Kidney tubule cell (primary cell): ENCODE data around the gene TENT5C.

Experiments
- DNase-seq: peaks from one replicate; pipeline ENCODE4 v3.0.0-alpha.2; 2018; ENCODE audit warnings: low spot score

Gene TENT5C

DNA sequence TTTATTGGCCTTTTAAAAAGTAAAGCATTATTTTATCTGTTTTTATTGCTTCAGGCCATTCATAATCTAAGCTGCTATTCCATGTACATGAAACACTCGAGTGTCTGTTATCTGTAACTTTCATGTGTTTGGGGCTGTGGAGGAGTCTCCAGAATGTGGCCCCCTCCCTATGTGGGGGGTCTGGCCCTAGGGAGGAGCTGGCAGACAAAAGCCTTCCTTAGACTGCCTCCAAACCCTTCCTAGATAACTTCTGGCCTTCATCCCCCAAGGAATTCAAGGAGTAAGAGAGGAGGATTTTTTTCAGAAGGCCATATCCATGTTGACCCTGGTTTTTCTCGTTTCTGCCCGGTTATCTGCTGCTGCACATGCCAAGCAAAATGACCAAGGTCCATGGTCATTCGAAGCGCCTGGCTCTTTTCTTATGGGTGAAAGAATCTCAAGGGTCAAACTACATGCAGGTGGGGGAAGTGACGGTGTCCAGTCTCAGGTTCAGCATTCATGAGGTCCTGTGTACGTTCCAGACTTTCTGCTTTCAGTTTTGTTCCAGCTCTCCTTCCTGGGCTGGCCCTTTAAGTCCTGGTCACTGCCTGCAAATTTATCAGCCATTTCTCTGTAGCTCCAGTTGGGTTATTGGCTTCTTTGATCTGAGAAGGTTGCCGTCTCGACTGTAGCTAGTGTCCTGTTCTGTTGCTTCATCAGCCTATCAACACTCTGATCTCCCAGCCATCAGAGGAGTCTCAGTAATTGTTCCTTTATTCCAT is 8.3 kb downstream of the TENT5C start:
- DNase-seq = no peak

DNA sequence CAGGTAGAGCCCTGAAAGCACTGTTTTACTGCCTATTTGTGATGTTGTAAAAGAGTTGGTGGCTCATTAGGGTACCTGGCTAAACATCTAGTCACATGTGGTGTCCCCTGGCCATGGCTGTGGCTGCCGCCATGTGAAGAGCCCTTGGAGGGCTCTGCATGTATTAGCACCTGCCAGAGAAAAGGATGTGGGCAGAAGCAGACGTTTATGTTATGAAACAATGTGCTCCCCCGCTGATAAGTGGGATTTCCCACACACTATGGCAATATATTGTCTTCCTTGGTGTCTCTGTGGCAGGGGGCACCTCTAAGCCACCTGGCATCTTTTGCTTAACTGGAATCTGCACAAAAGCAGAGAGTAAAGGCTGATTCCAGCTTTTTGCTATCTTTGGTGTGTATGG is 9.6 kb downstream of the TENT5C start:
- DNase-seq = no peak

DNA sequence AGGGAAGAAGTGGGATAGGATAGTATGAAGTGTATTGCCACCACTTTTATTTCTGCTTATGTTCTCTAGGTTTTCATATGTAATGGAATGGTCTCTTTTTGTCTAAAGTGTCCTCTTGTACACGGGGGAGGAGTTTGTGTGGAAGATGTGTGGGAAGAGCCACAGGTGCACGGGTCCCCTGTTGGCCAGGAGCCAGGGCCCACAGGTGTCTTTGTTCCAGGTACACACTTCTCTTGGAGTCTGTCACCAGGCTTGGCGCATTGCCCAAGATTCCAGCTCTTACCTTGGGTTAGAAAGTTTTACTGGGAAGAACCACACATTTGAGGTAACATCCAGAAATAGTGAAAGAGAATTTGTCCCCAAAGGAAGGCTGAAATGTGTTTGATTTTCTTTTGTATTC is 10.5 kb downstream of the TENT5C start:
- no peak for DNase-seq

DNA sequence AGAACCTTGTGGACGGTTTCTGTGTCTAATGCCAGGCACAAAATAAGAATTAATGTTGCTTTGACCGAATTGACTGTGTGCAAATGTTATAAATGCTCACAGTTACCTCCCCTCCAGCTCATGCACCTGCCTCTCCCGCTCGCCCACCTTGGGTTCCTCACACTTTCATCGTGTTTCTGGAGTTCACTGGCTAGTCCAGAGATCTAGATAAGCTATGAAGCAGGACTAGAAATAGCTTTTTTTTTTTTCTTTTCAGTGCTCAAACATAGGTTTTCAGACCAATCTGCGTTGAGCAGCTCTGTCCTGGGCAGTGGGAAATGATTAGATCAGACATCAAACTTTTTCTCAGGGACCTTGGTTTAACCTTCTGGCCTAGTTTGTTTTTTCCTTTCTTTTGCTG is 11.1 kb downstream of the TENT5C start:
- no peak for DNase-seq

DNA sequence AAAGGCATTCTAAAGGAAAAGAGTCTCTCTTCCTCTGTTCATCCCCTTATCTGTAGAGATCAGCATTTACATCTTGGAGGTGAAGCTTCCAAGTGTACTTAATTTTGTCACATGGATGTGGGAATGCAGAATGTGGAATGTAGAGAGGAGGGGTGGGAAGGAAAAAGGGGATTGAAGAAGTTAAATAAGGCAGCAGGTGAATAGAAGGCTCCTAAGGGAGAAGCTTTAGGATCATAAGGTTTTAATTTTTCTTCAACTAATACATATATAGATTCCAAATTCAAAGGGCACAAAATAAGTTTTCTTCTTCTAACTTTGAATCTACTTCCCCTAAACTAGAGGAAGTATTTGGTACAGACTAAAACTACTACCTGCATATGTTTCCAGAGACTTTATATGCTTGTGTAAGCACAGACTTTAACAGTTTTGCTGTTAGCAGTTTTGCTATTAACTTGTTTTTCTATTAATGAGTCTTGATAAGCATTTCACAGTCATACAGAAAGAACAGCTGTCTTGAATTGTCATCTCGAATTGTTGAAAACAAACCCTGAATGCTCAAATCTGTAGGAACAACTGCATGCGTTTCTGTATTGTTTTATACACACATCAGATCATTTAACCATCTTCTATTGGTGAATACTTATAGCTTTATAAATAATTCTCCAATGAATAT is 12.7 kb downstream of the TENT5C start:
- no peak for DNase-seq

DNA sequence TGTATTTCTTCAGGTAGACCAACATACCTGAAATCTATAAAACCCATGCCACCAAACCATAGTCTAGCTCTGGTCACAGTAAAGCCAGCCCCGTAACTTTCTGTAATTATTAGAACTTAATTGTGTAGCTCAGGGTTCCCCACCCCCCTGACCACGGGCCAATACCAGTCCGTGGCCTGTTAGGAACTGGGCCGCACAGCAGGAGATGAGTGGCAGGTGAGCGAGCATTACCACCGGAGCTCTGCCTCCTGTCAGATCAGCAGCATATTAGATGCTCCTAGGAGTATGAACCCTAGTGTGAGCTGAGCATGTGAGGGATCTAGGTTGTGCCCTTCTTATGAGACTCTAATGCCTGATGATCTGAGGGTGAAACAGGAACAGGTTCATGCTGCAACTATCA is 14.6 kb downstream of the TENT5C start:
- no peak for DNase-seq

DNA sequence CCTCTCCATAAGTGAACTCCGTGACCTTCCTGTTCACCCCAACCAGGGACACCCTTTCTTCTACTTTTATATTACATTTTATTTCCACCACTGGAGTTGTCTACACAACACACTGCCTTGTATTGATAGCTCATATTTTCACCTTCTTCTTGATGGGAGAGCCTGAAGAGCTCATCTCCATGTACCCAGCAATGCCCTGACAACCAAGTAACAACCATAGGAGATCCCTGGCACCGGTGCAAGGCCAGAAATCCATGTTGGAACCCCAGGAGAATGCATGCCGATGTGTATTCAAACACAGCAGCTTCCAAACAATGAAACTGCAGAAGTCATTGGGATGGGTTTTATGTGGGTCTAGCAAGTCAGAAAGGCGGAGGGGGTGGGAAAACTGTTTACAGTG is 15.5 kb downstream of the TENT5C start:
- DNase-seq = no peak

DNA sequence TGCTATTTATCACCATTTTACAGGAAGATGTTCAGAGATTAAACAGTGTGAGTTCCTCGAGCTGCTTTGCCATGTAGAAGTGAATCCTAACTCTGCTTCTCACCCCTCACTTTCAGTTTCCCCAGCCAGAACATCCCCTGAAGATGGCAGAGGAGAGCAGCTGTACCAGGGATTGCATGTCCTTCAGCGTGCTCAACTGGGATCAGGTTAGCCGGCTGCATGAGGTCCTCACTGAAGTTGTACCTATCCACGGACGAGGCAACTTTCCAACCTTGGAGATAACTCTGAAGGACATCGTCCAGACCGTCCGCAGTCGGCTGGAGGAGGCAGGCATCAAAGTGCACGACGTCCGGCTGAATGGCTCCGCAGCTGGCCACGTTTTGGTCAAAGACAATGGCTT is 16.9 kb downstream of the TENT5C start:
- DNase-seq = no peak

DNA sequence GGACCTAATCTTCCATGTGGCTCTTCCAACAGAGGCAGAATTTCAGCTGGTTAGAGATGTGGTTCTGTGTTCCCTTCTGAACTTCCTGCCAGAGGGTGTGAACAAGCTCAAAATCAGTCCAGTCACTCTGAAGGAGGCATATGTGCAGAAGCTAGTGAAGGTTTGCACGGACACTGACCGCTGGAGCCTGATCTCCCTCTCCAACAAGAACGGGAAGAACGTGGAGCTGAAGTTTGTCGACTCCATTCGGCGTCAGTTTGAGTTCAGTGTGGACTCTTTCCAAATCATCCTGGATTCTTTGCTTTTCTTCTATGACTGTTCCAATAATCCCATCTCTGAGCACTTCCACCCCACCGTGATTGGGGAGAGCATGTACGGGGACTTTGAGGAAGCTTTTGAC is 17.3 kb downstream of the TENT5C start:
- no peak for DNase-seq

DNA sequence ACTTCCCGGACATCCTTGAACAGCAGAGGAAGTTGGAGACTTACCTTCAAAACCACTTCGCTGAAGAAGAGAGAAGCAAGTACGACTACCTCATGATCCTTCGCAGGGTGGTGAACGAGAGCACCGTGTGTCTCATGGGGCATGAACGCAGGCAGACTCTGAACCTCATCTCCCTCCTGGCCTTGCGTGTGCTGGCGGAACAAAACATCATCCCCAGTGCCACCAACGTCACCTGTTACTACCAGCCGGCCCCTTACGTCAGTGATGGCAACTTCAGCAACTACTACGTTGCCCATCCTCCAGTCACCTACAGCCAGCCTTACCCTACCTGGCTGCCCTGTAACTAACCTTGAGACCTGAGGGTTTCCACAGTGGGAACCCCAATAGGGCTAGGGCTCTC is 17.9 kb downstream of the TENT5C start:
- no peak for DNase-seq

DNA sequence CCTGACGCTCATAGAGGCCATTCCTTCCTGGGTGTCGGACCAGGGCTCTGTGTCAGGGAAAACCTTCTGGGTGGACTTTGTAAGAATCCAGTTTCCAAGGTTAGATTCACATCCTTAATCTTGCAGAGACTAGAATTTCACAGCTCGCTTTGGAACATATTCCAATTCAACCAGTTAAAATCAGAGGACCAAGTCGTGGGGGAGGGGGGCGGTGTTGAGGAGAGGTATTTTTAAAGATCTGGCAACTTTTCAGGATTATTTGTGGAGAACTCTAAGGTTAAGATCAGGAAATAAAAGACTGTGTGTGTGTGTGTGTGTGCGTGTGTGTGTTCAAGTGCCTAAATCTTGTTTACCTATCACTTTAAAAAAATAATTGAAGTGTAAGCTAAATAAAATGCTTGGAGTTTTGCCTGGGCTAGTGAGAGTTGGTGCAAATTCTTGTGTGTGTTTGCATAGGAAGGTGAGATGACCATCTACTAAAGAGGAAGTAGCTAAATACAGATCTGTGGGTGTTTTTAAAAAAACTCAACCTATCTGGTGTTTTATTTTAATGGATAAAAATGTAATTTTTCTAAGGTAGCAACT is 21.8 kb downstream of the TENT5C start:
- DNase-seq = no peak

DNA sequence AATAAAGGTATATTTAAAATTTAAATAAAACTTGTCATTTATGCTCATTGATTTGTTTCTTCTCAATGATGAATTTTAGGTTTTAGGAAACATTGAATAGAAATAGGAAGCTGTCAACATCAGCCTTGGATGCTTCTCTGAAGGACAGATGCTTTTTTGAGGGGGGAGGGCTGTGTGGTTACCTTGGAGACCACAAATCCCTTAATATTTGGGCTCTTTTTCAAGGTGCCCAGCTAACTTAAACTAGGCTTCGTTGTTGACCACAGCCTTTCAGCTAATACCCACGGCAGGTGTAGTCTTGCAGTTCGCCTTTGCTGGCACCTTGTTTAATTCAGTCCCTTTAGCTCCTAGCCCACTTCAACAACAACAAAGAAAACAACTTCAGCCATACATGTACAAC is 22.5 kb downstream of the TENT5C start:
- no peak for DNase-seq

DNA sequence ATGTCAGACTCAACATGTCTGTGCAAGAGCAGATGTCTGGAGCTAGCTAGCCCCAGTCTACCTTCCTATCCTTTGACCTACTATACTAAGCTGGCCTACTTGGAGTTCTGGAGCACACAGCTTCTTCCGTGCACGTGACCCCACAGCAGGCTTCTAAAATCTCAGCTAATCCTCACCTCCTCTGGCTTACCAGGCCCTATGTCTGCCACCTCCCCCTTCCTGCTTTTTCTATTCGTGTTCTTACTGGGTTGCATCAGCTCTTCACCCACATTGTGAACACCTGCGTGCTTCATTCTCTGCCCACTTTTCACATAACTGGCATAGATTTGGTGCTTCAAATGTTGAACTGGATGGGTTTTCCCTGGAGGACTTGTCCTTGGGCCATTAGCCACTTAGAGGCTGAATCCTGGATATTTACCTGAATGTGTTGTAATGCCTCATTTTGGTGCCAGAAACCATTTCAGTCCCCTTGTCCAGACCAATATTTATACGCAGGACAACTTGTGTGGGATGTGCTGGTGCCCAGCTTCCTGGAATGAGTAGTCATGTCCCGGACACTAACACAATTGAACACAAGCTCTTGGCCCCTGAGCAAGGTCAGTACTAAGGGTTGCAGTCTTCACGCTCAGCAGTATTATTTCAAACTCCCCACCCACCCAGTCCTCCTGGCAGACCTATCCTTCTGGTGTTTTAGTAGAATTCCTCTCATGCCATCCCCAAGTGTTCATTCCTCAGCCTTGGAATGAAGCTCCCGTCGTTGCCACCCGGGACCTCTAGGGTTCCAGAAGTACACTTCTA is 24.0 kb downstream of the TENT5C start:
- no peak for DNase-seq

DNA sequence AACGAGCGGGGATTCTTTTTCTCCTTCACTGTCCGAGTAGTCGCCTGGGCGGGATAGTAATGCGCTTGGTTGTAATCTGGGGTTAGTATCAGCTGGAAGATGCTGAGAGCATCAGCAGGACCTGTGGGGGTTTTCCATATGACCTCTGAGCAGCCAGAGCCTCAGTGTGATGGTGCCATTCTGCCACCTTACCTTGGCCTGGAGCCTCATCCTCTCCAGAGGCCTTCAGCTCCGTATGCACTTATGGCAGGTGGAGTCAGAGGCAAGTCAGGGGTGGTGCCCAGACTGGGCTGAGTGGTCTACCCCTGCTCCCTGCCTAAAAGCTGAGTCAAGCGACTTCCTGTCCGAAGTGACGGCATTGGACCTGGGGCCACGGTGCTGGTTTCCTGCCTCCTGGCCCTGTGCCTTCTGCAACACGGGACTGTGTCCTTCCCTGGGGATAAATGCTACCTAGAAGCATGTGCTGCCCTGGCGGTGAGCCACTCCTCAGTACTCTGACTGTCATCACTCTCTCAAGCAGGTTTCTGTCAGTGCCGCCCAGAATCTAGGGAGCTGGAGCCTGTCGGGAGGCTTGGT is 24.7 kb downstream of the TENT5C start:
- DNase-seq = peak; percentile 36

DNA sequence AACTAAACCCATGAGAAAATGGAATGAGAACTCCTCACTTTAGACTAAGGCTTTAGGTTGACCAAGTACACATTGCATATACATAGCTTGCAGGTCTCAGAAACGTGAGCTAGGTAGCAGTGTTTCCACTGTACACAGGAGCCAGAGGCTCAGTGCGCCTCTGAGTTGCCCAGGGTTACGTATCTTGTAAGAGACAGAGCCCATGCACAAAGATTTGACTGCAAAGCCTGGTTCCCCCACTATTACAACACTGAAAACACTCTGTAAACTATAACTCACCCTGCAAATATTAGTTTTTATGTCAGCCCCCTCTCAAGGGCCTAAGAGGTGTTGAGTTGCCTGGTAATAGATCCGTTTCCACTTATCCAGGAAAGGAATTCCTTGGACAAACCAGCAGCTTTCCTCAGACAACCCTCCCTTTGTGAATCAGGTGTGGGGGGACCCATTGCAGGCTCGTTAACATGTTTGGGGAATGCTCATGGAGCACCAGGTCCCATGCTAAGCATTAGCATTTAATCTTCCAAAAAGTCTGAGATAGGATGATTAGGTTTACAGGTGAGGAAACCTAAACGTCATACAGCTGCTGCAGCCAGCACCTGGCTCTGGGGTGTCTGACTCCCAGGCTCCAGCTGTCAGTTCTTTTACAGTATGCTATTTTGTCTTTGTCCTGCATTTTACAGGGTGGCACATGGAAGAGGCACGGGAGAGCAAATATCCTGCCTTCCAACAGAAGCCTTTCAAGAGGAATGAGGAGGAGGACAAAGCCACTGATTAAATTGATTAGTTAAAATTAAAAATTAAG is 25.7 kb downstream of the TENT5C start:
- no peak for DNase-seq

DNA sequence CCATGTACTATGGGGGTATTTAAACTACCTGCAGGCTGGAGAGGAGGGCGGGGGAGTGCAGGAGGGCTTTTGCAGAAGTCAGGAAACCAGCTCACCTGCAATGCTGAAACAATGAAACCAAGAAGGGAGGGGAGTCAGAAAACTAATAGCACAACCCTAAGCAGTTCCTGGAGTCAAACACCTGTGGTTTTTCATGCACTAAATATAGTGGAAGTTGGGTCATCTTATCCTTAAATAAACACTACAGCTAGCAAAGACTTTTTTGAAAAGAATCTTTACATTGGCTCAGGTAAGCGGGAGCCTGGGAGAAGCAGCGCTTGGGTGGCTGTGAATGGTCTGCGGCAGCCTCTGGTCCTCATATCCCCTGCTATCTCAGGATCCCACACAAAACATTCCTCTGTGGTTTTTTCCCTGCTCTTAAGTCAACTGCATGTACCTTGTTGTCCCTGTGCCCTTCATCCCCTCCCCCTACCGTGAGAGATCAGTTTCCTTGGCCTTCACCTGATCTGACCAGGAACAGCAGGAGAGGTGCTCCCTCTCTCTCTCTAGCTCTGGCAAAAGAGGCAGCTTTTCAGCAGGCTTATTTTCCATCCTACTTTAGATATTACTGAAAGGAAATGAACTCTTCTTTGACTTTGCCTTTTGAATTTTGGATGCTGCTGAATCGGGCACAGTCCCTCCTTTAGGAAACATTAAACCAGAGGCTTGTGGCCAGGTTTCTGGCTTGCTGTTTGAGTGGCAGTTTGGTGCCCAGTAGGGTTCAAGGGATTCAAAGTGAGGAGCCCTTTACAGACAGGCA is 26.6 kb downstream of the TENT5C start:
- DNase-seq = no peak

DNA sequence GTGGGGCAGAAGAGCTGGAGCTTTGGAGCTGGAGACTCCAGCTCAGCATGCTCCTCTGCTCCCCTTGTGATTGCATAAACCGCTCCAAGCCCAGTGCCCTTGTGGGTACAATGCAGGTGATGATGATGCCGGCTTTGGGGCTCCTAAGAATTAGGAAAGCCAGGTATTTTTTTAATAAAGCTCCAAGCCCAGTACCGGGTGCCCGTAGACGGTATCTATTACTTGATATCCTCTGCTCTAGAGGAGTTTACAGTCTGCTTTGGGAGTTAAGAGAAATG is 27.2 kb downstream of the TENT5C start:
- DNase-seq = no peak

DNA sequence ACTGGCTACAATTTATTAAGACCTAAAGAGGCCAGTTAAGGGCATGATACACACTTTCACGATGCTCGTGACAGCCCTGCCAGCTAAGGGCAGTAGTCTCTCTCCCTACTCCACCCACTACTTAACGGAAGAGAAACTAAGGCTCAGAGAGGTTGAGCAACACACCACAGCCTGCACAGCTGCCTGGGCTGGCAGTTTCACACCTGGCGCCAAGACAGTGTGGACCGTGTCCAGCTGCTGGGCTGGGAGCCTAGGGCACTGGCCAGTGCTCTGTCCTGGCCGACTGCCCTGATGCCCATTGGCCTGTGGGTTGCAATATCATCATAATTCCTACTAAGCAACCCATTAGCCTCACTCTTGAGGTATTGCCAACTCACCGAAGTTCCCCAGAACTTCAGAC is 27.6 kb downstream of the TENT5C start:
- no peak for DNase-seq

DNA sequence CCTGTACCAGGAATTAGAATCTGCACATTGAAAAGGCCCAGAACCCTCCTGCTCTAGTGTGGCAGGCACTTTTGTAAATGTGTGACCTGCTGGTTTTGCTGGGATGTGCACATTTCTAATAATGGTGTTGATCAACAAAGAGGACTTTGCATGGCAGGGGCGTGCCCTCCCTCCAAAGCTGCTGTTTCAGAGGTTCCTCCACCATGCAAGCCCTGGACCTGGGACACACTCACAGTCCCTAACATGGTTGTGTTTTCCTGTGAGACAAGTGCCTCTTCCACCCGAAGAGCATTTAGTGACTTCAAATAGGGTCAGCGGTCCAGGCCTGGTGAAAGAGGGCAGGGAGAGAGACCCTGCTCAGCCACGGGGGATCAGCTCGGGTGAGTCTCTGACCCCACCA is 28.1 kb downstream of the TENT5C start:
- DNase-seq = no peak

DNA sequence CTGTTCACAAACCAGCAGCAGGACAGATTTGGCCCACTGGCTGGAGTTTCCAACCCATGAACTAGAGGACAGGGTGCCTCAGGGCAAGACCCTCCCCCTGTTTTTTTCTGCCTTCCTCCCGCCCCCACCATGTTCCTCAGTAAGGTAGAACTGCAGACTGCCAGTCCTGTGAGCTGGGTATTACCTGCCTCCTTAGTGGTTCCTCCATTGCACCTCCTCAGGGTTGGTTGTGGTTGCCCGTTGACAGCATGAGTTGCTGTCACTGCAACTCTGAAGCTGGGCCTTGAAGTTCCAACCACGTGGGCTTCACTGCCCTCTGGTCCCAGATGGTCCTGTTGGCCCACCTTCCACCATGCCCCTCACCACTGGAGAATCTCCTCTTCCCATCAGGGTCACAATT is 28.8 kb downstream of the TENT5C start:
- no peak for DNase-seq

DNA sequence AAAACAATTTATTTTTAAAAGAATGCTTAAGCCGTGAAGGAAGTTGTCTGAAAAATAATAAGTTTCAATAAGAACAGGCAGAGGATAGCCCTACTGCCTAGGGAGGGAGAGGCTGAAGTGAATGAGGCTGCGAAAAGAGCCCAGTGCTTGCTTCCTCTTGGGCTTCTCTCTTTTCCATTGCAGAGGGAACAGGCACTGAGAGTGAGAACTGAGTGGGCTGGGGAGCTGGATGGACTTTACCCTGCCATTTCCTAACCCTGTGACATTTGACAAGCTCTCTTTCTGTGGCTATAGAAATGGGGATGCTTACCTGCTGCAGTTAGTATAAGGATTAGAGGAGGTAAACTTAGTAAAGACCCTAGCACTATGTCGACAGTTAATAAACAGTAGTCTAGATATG is 30.0 kb downstream of the TENT5C start:
- DNase-seq = no peak
